Measurements from ENCODE around the gene CD24.

- TF ChIP-seq ZNF148 (tag by site-specific recombination; IDR thresholded peaks at IDR 0.05; ENCODE audit: borderline replicate concordance) (no peak), ZBTB21 (tag by site-specific recombination; IDR thresholded peaks at IDR 0.05) (no peak), CTCF (tag by site-specific recombination; IDR thresholded peaks at IDR 0.05) (no peak), ZBTB11 (tag by site-specific recombination; conservative IDR thresholded peaks at IDR 0.05; ENCODE audit: low read depth) (no peak), ZNF174 (tag by site-specific recombination; IDR thresholded peaks at IDR 0.05) (no peak)
Measured at GRCh38 chr6:106988664-106989063, 14.1 kb upstream of the CD24 start.

Data from HEK293 (cell line).